MM.1S (cell line): ENCODE data around the gene NLGN4Y.

ENCODE experiments used
- DNase-seq: peaks from one replicate; pipeline ENCODE4 v3.0.0-alpha.2; 2015
- H2AFZ ChIP-seq: fragments of 300-600 bp; sonication (generic); 2 replicates; pipeline ENCODE4 v1.6.0; 2016; ENCODE audit warnings: antibody characterized with exemption, low read length
- H3F3A ChIP-seq: fragments of 300-600 bp; sonication (generic); 2 replicates; pipeline ENCODE4 v1.6.1; 2016; ENCODE audit warnings: mild to moderate bottlenecking, antibody characterized with exemption, low read length, moderate library complexity, mixed read lengths; ENCODE audit not compliant: insufficient read depth
- H3K27ac ChIP-seq: fragments of 300-600 bp; sonication (generic); 2 replicates; pipeline ENCODE4 v1.5.1; 2016; ENCODE audit warnings: mild to moderate bottlenecking, low read length
- H3K27me3 ChIP-seq: fragments of 300-600 bp; sonication (generic); replicated peaks from 2 replicates; pipeline ENCODE4 v1.6.0; 2016; ENCODE audit warnings: low read length; ENCODE audit not compliant: insufficient read depth
- H3K36me3 ChIP-seq: fragments of 300-600 bp; sonication (generic); replicated peaks from 2 replicates; pipeline ENCODE4 v1.6.1; 2016; ENCODE audit warnings: mild to moderate bottlenecking, low read length, mixed read lengths; ENCODE audit not compliant: insufficient read depth
- H3K4me1 ChIP-seq: fragments of 300-600 bp; sonication (generic); 2 replicates; pipeline ENCODE4 v1.6.1; 2016; ENCODE audit warnings: low read length, mixed read lengths
- H3K4me2 ChIP-seq: fragments of 300-600 bp; sonication (generic); 2 replicates; pipeline ENCODE4 v1.6.0; 2016; ENCODE audit warnings: low read depth, low read length
- H3K4me3 ChIP-seq: fragments of 300-600 bp; sonication (generic); 2 replicates; pipeline ENCODE4 v1.5.1; 2016; ENCODE audit warnings: low read length, mixed read lengths
- H3K79me2 ChIP-seq: fragments of 300-600 bp; sonication (generic); 2 replicates; pipeline ENCODE4 v1.6.1; 2016; ENCODE audit warnings: mixed run types, low read length, mixed read lengths
- H3K9ac ChIP-seq: fragments of 300-600 bp; sonication (generic); 2 replicates; pipeline ENCODE4 v1.6.1; 2016; ENCODE audit warnings: low read length, mixed read lengths
- H3K9me2 ChIP-seq: fragments of 300-600 bp; sonication (generic); replicated peaks from 2 replicates; pipeline ENCODE4 v1.6.1; 2016; ENCODE audit warnings: mild to moderate bottlenecking, low read length, mixed read lengths; ENCODE audit not compliant: insufficient read depth
- H3K9me3 ChIP-seq: fragments of 300-600 bp; sonication (generic); replicated peaks from 2 replicates; pipeline ENCODE4 v1.6.1; 2016; ENCODE audit warnings: mild to moderate bottlenecking, low read length, mixed read lengths; ENCODE audit not compliant: insufficient read depth
- H4K20me1 ChIP-seq: fragments of 300-600 bp; sonication (generic); 2 replicates; pipeline ENCODE4 v1.6.1; 2016; ENCODE audit warnings: mild to moderate bottlenecking, low read length, moderate library complexity, mixed read lengths; ENCODE audit not compliant: insufficient read depth
- EZH2 ChIP-seq: fragments of 300-600 bp; sonication (generic); optimal IDR thresholded peaks from 2 replicates; pipeline ENCODE3; 2017; ENCODE audit warnings: low read depth, mild to moderate bottlenecking, antibody characterized with exemption, low read length, mixed read lengths
- EZH2phosphoT487 ChIP-seq: fragments of 300-600 bp; sonication (generic); IDR thresholded peaks from 2 replicates; pipeline ENCODE4 v1.6.1; 2018; ENCODE audit warnings: antibody characterized with exemption, low read length
- TF ChIP-seq, protein P1 (sequence below): fragments of 300-600 bp; sonication (generic); IDR thresholded peaks from 2 replicates; pipeline ENCODE4 v1.5.1; 2016; ENCODE audit warnings: antibody characterized with exemption, low read length, mixed read lengths

Gene NLGN4Y

DNA sequence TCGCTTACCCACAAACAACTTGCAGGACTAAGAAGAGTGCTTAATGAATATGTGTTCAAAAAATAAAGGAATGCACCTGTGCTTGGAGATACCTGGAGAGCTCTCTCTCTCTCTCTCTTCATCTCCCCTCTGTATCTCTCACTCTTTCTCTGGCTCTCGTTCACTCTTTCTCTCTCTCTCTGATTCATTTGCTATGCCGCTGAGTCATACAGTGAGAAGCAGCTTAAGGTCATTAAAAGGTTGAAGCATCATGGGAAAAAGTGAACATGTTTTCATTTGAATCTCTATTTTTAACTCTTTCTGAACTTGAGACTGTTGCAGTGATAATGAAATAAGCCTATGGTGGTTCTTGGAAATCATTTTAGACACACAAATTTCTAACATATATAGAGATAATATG is 277.8 kb downstream of the NLGN4Y start:
- H3K9ac ChIP-seq: no peak overlapping the region
- no peak overlapping the region for H3K27ac ChIP-seq
- no peaks in the 10 kb centered on the region for H4K20me1 ChIP-seq
- no peaks in the 10 kb centered on the region for H3F3A ChIP-seq
- no peaks in the 10 kb centered on the region for H3K79me2 ChIP-seq
- no peak overlapping the region for H3K4me2 ChIP-seq
- H3K9me3 ChIP-seq: no peaks in the 10 kb centered on the region
- H3K4me1 ChIP-seq: no peaks in the 10 kb centered on the region
- no peaks in the 10 kb centered on the region for H3K27me3 ChIP-seq
- H3K9me2 ChIP-seq: no peaks in the 10 kb centered on the region
- H2AFZ ChIP-seq: no peak overlapping the region
- DNase-seq: no peak
- TF ChIP-seq EZH2phosphoT487 (no peak), EZH2 (no peak)
- TF ChIP-seq, protein P1, sequence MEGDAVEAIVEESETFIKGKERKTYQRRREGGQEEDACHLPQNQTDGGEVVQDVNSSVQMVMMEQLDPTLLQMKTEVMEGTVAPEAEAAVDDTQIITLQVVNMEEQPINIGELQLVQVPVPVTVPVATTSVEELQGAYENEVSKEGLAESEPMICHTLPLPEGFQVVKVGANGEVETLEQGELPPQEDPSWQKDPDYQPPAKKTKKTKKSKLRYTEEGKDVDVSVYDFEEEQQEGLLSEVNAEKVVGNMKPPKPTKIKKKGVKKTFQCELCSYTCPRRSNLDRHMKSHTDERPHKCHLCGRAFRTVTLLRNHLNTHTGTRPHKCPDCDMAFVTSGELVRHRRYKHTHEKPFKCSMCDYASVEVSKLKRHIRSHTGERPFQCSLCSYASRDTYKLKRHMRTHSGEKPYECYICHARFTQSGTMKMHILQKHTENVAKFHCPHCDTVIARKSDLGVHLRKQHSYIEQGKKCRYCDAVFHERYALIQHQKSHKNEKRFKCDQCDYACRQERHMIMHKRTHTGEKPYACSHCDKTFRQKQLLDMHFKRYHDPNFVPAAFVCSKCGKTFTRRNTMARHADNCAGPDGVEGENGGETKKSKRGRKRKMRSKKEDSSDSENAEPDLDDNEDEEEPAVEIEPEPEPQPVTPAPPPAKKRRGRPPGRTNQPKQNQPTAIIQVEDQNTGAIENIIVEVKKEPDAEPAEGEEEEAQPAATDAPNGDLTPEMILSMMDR: no peak
- H3K4me3 ChIP-seq: no peak overlapping the region
- no peaks in the 10 kb centered on the region for H3K36me3 ChIP-seq

DNA sequence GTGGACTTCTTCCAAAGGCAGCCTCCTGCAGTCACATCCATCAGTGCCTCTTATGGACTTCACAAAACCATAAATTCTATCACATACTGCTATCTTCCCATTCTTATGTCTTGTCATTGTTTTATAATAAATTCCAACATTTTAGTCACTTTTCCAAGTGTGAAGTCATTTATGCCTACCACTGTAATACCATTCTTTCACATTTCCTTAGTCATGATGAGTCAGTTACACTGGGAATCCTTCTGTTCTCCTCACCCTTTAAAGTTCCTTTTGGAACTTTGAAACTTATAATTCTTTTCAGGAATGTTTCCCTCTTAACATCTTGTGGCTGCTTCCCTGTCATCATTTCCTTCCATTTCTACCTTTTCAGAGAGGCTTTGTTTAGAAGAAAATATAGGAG is 279.7 kb downstream of the NLGN4Y start:
- no peaks in the 10 kb centered on the region for H3K9me2 ChIP-seq
- H3K4me3 ChIP-seq: no peak overlapping the region
- H3K36me3 ChIP-seq: no peaks in the 10 kb centered on the region
- DNase-seq: no peak
- H3K4me2 ChIP-seq: no peak overlapping the region
- no peaks in the 10 kb centered on the region for H3F3A ChIP-seq
- TF ChIP-seq, protein P1: no peak
- TF ChIP-seq EZH2 (no peak), EZH2phosphoT487 (no peak)
- H3K9ac ChIP-seq: no peak overlapping the region
- no peaks in the 10 kb centered on the region for H3K9me3 ChIP-seq
- H3K4me1 ChIP-seq: no peaks in the 10 kb centered on the region
- no peaks in the 10 kb centered on the region for H3K79me2 ChIP-seq
- no peak overlapping the region for H2AFZ ChIP-seq
- no peaks in the 10 kb centered on the region for H4K20me1 ChIP-seq
- no peaks in the 10 kb centered on the region for H3K27me3 ChIP-seq
- H3K27ac ChIP-seq: no peak overlapping the region

DNA sequence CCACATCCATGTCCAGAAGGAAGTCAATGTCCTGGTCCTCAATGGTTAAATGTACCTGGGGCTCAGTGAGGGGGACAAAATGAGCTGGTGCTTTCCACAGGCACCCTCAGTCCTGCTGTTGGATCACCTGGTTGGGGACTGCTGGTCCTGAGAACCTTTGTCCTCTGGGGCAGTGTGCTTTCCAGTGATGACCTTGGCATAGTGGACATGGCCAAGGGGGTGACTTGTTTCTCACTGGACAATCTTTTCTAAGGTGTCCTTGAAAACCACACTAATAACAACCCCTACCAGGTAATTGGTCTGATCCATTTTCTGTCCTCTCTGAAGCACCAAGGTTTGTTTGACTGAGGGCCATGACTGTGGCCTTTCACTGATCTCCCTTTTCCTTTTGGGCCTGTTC is 294.1 kb downstream of the NLGN4Y start:
- Histone ChIP-seq H3K4me1 (no peaks in the 10 kb centered on the region), H3K9me3 (no peaks in the 10 kb centered on the region), H4K20me1 (no peaks in the 10 kb centered on the region), H3K27ac (no peak overlapping the region), H3K36me3 (no peaks in the 10 kb centered on the region), H3K9ac (no peak overlapping the region), H2AFZ (no peak overlapping the region), H3K4me3 (no peak overlapping the region), H3K9me2 (no peaks in the 10 kb centered on the region), H3K79me2 (no peaks in the 10 kb centered on the region), H3F3A (no peaks in the 10 kb centered on the region), H3K27me3 (no peaks in the 10 kb centered on the region), H3K4me2 (no peak overlapping the region)
- TF ChIP-seq EZH2: no peak
- no peak for DNase-seq

GRCh38 chrY:14822201-14822600 is 297.9 kb downstream of the NLGN4Y start:
- Histone ChIP-seq H3K27me3 (no peaks in the 10 kb centered on the region), H3F3A (no peaks in the 10 kb centered on the region), H3K9me2 (no peaks in the 10 kb centered on the region), H2AFZ (no peak overlapping the region), H3K4me2 (no peak overlapping the region), H3K79me2 (no peaks in the 10 kb centered on the region), H3K9me3 (no peaks in the 10 kb centered on the region), H3K36me3 (no peaks in the 10 kb centered on the region), H3K9ac (no peak overlapping the region), H4K20me1 (no peaks in the 10 kb centered on the region), H3K4me3 (no peak overlapping the region), H3K27ac (no peak overlapping the region), H3K4me1 (no peaks in the 10 kb centered on the region)
- TF ChIP-seq EZH2phosphoT487: no peak
- TF ChIP-seq, protein P1: no peak
- no peak for TF ChIP-seq EZH2
- DNase-seq: no peak
